ENCODE data around the gene GPR137B. TPM values are rescaled to one million over a fixed set of nuclear protein-coding genes. Genes with fewer than 3 reads are reported as not detected.
"Not testable (repeated sequence)": the region's sequence is repeated elsewhere in the genome, so short reads cannot be mapped to it uniquely, and the experiment has no call there.

GPR137B gene
- total and polyA plus RNA-seq, 10 donors, result 5.2 to 54.8 (median 37.6) TPM

DNA sequence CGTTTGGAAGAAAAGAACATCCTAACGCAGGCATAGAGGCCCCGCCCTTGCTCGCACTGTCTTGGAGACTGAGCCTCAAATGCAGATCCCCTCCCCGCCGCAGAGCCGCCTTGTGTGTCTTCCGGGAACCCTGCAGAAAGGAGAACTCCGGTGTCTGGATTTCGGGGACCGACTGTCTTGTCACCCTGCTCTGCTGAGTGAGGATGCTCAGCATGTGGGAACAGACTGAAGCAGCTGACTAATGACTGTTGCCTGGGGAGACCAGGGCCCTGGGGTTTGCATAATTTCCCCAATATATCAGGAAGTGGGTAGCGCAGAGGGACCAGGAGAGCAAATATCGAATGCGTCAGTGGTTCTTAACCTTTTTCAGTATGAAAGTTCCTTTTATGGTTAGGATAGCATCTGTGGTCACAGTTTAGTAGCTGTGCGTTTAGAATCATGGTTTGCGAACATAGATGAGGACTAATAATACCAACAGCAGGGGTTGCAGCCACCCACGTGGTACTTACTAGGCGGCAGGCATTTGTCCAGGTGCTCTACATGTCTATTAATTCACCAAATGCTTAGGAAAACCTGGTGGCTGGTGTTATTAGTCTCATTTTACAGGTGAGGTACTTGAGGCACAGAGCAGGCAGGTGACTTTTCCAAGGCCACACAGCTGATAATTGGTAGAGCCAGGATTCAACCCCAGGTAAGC is 14.3 kb downstream of the GPR137B start:
- intact Hi-C loops (cut with DNase I; ENCODE audit: low total_unique reads), result no loop called here
- peak; percentile 87 for DNase-seq
- Histone ChIP-seq H3K27ac (peak overlapping the region in 6 of 8 donors; percentile 25 to 68 (median 55)), H3K4me3 (peak overlapping the region in 1 of 8 donors; percentile 1), H3K36me3 (no peaks in the 10 kb centered on the region), H3K4me1 (peaks cover 0 to 56% (median 24%) of the 10 kb centered on the region in 6 donors), H3K27me3 (replicated peaks in 1 of 7) (no peaks in the 10 kb centered on the region), H3K9me3 (peaks cover 0 to 14% (median 12%) of the 10 kb centered on the region in 8 donors)
- WGBS, 5 donors, result 41 to 61% (median 54%) methylated on average over 18 of the region's 18 CpGs
- TF ChIP-seq, protein P1, sequence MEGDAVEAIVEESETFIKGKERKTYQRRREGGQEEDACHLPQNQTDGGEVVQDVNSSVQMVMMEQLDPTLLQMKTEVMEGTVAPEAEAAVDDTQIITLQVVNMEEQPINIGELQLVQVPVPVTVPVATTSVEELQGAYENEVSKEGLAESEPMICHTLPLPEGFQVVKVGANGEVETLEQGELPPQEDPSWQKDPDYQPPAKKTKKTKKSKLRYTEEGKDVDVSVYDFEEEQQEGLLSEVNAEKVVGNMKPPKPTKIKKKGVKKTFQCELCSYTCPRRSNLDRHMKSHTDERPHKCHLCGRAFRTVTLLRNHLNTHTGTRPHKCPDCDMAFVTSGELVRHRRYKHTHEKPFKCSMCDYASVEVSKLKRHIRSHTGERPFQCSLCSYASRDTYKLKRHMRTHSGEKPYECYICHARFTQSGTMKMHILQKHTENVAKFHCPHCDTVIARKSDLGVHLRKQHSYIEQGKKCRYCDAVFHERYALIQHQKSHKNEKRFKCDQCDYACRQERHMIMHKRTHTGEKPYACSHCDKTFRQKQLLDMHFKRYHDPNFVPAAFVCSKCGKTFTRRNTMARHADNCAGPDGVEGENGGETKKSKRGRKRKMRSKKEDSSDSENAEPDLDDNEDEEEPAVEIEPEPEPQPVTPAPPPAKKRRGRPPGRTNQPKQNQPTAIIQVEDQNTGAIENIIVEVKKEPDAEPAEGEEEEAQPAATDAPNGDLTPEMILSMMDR (IDR thresholded peaks at IDR 0.05 in 8 of 11, conservative IDR thresholded peaks at IDR 0.05 in 3 of 11), result no peak
- peak in 2 of 3 donors; percentile 60 to 75 for TF ChIP-seq POLR2AphosphoS5 (IDR thresholded peaks at IDR 0.05)

DNA sequence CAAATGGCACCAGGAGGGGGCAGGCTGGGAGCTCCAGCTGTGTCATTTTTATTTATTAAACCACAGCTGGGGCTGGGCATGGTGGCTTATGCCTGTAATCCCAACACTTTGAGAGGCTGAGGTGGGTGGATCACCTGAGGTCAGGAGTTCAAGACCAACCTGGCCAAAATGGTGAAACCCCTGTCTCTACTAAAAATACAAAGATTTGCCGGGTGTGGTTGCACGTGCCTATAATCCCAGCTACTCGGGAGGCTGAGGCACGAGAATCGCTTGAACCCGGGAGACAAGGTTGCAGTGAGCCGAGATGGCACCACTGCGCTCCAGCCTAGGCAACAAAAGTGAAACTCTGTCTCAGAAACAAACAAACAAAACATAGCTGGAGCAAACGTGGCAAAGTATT is 15.7 kb downstream of the GPR137B start:
- 87 to 93% (median 90%) methylated on average over 9 of the region's 9 CpGs for WGBS, 5 donors
- H3K4me1 ChIP-seq, result peaks cover 0 to 56% (median 24%) of the 10 kb centered on the region in 6 donors
- intact Hi-C loops (cut with DNase I; ENCODE audit: low total_unique reads); H3K36me3 ChIP-seq; H3K27ac ChIP-seq; H3K4me3 ChIP-seq; H3K27me3 ChIP-seq (replicated peaks in 1 of 7): not testable (repeated sequence)
- H3K9me3 ChIP-seq, result peaks cover 0 to 28% (median 24%) of the 10 kb centered on the region in 8 donors
- peak; percentile 38 for DNase-seq

DNA sequence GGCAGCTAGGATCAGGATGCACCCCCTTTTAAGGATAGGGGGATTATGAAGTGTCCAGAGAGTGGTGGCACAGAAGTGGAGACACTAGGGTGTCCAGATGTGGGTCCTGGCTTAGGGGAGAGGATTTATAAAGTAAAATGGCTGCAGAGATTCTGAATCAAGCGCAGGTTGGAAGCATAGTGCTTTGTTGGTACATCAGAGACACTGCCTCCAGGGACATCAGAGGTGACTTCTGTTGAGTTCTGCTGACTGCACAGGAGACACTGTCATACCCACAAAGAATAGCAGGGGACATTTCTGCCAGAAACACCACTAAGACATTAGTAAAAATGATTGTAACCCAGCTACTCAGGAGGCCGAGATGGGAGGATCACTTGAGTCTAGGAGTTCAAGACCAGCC is 16.4 kb downstream of the GPR137B start:
- H3K4me1 ChIP-seq, result peaks cover 0 to 60% (median 26%) of the 10 kb centered on the region in 6 donors
- TF ChIP-seq POLR2A (IDR thresholded peaks at IDR 0.05), result no peak

DNA sequence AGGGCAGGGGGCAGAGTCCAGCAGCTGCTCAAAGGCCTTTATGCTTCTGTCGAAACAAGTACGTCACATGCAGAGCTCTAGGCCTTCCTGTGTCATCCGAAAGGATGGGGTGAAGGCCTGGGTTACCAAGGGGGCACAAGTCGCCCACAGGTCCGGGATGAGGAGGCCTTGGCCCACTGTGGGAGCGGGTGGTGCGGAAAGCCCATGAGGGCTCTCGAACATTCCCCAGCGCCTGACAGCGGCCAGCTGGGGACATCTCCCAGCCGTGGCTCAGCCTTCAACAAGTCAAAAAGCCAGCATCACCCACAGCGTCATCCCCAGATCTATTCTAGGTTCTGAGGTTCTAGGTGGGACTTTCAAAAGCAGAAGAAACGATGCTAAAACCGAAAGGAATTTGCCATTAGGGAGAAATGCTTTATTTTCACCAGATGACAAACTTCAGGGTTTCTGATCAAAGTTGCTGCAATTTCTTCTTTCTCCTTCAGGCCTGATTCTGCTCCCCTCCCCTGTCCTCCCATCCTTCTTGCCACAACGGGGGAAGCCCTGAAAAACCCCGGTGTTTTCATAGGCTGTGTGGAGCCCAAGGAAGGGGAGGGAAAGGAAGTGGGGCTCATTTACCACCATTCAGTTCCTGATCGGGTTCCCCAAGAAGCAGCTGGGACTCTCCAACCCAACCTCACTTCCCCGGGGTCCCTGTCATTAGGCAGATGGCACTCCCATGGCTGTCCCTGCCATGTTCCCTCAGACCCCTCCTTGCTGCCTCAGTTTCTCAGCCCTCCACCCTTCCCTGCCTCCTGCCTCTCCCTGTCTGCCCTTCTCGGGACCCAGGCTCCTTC is 17.6 kb downstream of the GPR137B start:
- H3K36me3 ChIP-seq, result no peaks in the 10 kb centered on the region
- DNase-seq, result peak; percentile 70
- peak overlapping the region in 1 of 8 donors; percentile 17 for H3K4me3 ChIP-seq
- intact Hi-C loops (cut with DNase I; ENCODE audit: low total_unique reads), result no loop called here
- H3K27me3 ChIP-seq (replicated peaks in 1 of 7), result no peaks in the 10 kb centered on the region
- H3K9me3 ChIP-seq, result peaks cover 0 to 35% (median 24%) of the 10 kb centered on the region in 8 donors
- peaks cover 0 to 61% (median 32%) of the 10 kb centered on the region in 6 donors for H3K4me1 ChIP-seq
- peak overlapping the region in 6 of 8 donors; percentile 29 to 65 (median 56) for H3K27ac ChIP-seq
- WGBS, 5 donors, result 59 to 68% (median 60%) methylated on average over 19 of the region's 19 CpGs
- TF ChIP-seq POLR2A (IDR thresholded peaks at IDR 0.05) (no peak), POLR2AphosphoS5 (IDR thresholded peaks at IDR 0.05) (peak in 1 of 3 donors; percentile 33)

More for the DNA sequence above, 16.4 kb downstream of the GPR137B start:
- Histone ChIP-seq H3K4me3 (no peak overlapping the region), H3K9me3 (peaks cover 0 to 34% (median 24%) of the 10 kb centered on the region in 8 donors), H3K27me3 (replicated peaks in 1 of 7) (no peaks in the 10 kb centered on the region), H3K36me3 (no peaks in the 10 kb centered on the region), H3K27ac (peak overlapping the region in 1 of 8 donors; percentile 65)
- DNase-seq, result no peak
- intact Hi-C loops (cut with DNase I; ENCODE audit: low total_unique reads), result no loop called here
- WGBS, 5 donors, result 77 to 93% (median 90%) methylated on average over 2 of the region's 2 CpGs

DNA sequence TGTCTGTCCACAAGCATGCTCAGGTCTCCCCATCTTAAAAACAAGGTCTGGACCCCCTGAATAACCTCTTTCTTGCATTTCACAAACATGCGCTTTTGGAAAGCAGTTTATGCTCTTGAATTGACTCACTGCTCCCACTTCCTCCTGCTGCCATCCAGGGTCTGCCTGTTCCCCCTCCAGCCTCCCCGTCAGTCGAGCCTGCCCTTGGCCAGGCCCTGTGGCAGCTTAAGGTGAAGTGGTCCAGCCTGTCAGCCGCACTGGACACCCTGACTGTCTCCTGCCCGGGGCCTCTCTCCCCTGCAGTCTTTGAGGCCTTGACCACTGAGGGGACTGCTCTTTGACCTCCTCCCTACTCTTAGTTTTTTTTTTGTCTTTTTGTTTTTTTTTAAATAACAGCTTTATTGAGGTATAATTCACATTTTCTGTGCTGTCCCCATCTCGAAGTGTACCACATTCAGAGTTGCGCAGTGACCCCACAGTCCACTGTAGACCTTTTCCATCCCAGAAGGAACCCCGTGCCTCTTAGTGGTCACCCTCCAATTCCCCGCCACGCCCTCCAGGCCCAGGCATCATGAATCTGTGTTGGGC is 18.3 kb downstream of the GPR137B start:
- intact Hi-C loops (cut with DNase I; ENCODE audit: low total_unique reads), result no loop called here
- Histone ChIP-seq H3K4me3 (no peak overlapping the region), H3K36me3 (no peaks in the 10 kb centered on the region), H3K4me1 (peaks cover 0 to 54% (median 32%) of the 10 kb centered on the region in 6 donors), H3K9me3 (peaks cover 0 to 35% (median 24%) of the 10 kb centered on the region in 8 donors), H3K27me3 (replicated peaks in 1 of 7) (no peaks in the 10 kb centered on the region), H3K27ac (peak overlapping the region in 6 of 8 donors; percentile 29 to 65 (median 56))
- DNase-seq, result peak; percentile 76
- 76 to 87% (median 84%) methylated on average over 10 of the region's 10 CpGs for WGBS, 5 donors
- TF ChIP-seq POLR2AphosphoS5 (IDR thresholded peaks at IDR 0.05) (no peak), POLR2A (IDR thresholded peaks at IDR 0.05) (no peak)
- TF ChIP-seq, protein P1 (IDR thresholded peaks at IDR 0.05 in 8 of 11, conservative IDR thresholded peaks at IDR 0.05 in 3 of 11), result no peak
